HG02798 (cell line): ENCODE measurements around the gene CD82.

Experiments
- ATAC-seq: cut with Tn5 transposase; IDR thresholded peaks from one replicate; pipeline ENCODE4 v1.9.1; 2021; ENCODE audit warnings: mild to moderate bottlenecking; ENCODE audit not compliant: unreplicated experiment, poor library complexity

Gene CD82

GRCh38 chr11:44565211-44565952 is at the start of gene CD82:
Gene CD82 (plus strand): TSS chr11:44565663. CDS start chr11:44594663, 29,000 bp downstream.
- peak; percentile 82 for ATAC-seq

- no peak for ATAC-seq
These were observed 48.6 kb upstream of the CD82 start for GRCh38 chr11:44516688-44517507.

GRCh38 chr11:44517541-44517940 is 47.9 kb upstream of the CD82 start:
- ATAC-seq: no peak

GRCh38 chr11:44518968-44519550 is 46.4 kb upstream of the CD82 start:
- no peak for ATAC-seq

- no peak for ATAC-seq
These were observed 45.3 kb upstream of the CD82 start for GRCh38 chr11:44519989-44520737.

- ATAC-seq: no peak
These were observed 44.3 kb upstream of the CD82 start for GRCh38 chr11:44521148-44521547.

- ATAC-seq: no peak
These were observed 43.2 kb upstream of the CD82 start for GRCh38 chr11:44522294-44522693.

- no peak for ATAC-seq
These were observed 41.1 kb upstream of the CD82 start for GRCh38 chr11:44524346-44524745.

GRCh38 chr11:44524751-44525201 is 40.7 kb upstream of the CD82 start:
- ATAC-seq: no peak

- no peak for ATAC-seq
These were observed 39.8 kb upstream of the CD82 start for GRCh38 chr11:44525473-44526252.

- no peak for ATAC-seq
These were observed 39.0 kb upstream of the CD82 start for GRCh38 chr11:44526438-44526837.

- ATAC-seq: no peak
These were observed 38.0 kb upstream of the CD82 start for GRCh38 chr11:44527476-44527875.

GRCh38 chr11:44528103-44528502 is 37.4 kb upstream of the CD82 start:
- ATAC-seq: no peak

GRCh38 chr11:44528581-44528980 is 36.9 kb upstream of the CD82 start:
- ATAC-seq: no peak

GRCh38 chr11:44529895-44530412 is 35.5 kb upstream of the CD82 start:
- no peak for ATAC-seq

GRCh38 chr11:44530413-44531115 is 34.9 kb upstream of the CD82 start:
- no peak for ATAC-seq

GRCh38 chr11:44531116-44531504 is 34.4 kb upstream of the CD82 start:
- ATAC-seq: no peak

- no peak for ATAC-seq
These were observed 33.8 kb upstream of the CD82 start for GRCh38 chr11:44531636-44532035.

GRCh38 chr11:44532809-44533208 is 32.7 kb upstream of the CD82 start:
- no peak for ATAC-seq
